Astrocyte (in vitro differentiated cells and primary cell): ENCODE measurements around the gene PRR7.

ENCODE experiments used
- EZH2 ChIP-seq: IDR thresholded peaks from 2 replicates; pipeline ENCODE4 v1.6.1; 2012; ENCODE audit warnings: mild to moderate bottlenecking, low read length, inconsistent platforms; ENCODE audit not compliant: insufficient read depth
- TF ChIP-seq, protein P1 (sequence below): IDR thresholded peaks from 2 replicates; pipeline ENCODE4 v1.5.1; 2011; ENCODE audit warnings: low read depth, mild to moderate bottlenecking, inconsistent platforms, low read length, moderate library complexity; ENCODE audit not compliant: insufficient read depth

DNA sequence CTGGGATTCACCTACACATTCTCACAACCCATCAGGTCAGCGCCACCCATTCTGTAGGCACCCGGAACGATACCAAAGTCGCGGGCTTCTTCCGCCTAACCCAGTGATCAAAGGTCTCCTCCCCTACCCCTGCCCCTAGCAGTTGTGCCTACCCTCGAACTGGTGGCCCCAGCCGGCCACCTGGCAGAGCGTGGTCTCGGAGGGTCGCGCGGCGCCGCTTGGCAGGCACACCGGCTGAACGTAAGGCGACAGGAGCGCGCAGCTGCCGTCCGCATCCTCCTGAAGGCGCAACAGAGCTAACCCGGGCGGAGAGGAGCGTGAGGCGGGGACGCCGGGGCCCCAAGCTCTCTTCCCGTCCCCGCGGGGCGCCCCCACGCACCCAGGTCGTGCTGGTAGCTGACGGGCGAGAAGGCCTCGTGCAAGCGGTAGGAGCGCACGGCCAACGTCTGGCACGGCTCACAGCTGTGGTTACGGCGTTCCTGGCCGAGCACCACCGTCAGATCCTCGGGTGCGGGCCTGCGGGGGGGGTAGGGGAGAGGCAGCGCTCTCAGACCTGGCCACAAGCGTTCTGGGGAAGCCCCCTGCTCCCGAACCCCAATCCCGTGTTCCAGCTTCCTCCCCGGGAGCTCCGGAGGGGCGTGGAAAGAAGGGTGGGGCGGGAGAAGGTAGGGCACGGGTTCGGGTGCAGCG is 43.4 kb upstream of the PRR7 start:
- TF ChIP-seq, protein P1, sequence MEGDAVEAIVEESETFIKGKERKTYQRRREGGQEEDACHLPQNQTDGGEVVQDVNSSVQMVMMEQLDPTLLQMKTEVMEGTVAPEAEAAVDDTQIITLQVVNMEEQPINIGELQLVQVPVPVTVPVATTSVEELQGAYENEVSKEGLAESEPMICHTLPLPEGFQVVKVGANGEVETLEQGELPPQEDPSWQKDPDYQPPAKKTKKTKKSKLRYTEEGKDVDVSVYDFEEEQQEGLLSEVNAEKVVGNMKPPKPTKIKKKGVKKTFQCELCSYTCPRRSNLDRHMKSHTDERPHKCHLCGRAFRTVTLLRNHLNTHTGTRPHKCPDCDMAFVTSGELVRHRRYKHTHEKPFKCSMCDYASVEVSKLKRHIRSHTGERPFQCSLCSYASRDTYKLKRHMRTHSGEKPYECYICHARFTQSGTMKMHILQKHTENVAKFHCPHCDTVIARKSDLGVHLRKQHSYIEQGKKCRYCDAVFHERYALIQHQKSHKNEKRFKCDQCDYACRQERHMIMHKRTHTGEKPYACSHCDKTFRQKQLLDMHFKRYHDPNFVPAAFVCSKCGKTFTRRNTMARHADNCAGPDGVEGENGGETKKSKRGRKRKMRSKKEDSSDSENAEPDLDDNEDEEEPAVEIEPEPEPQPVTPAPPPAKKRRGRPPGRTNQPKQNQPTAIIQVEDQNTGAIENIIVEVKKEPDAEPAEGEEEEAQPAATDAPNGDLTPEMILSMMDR: no peak
- peak; percentile 80 for TF ChIP-seq EZH2
